ELR (cell line): Measurements from ENCODE around the gene BRAF.
A peak's percentile ranks its signal among the peaks of the same experiment; 100 is the strongest.
"Not testable (repeated sequence)": the region's sequence is repeated elsewhere in the genome, so short reads cannot be mapped to it uniquely, and the experiment has no call there.

Experiments used
- DNase-seq: peaks from one replicate; pipeline ENCODE4 v3.0.0-alpha.2; 2015; ENCODE audit warnings: low read depth

The BRAF gene

DNA sequence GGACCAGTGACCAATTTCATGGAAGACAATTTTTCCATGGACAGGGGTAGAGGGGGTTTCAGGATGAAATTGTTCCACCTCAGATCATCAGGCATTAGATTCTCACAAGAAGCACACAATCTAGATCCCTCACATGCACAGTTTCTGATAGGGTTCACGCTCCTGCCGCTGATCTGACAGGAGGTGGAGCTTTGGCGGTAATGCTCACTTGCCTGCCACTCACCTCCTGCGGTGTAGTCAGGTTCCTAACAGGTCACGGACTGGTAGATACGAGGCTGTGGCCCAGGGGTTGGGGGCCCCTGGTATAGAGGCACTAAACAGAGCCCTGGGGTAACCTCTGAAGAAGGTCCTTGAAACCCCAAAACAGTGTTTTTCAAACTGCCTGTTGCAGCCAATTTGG lies 6.5 kb downstream of the BRAF start:
- no peak for DNase-seq

- DNase-seq = no peak
Observed at GRCh38 chr7:140917258-140917657, 7.5 kb downstream of the BRAF start.

DNA sequence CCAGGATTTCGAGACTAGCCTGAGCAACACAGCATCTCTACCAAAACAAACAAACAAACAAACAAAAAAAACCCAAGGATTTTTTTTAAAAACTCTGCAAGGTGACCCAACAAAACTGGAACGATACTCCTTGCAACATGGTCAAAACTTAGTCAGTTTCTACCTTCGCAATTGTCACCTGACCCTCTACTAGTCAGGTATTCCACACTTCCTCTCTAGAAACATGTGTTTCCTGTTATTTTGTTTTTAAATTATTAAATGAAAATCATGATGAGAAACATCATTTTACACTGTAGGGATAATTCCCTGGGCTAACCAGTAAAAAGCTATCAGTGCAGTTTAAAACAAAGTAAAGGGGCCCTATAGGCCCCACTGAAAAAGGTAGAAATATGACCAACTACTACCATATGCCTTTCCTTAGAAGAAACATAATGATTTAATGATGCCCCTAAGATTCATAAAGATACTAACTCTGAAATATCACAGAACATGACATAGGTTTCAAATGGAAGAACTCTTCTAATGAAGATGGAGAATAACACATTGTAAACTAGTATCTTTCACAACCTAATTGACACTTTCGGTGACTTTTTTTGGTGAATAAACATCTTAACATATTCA lies 8.7 kb downstream of the BRAF start:
- no peak for DNase-seq

GRCh38 chr7:140914083-140914482 lies 10.6 kb downstream of the BRAF start:
- no peak for DNase-seq

- not testable (repeated sequence) for DNase-seq
Observed at GRCh38 chr7:140913596-140913928, 11.2 kb downstream of the BRAF start.

GRCh38 chr7:140911746-140912145 lies 13.0 kb downstream of the BRAF start:
- DNase-seq = no peak

DNA sequence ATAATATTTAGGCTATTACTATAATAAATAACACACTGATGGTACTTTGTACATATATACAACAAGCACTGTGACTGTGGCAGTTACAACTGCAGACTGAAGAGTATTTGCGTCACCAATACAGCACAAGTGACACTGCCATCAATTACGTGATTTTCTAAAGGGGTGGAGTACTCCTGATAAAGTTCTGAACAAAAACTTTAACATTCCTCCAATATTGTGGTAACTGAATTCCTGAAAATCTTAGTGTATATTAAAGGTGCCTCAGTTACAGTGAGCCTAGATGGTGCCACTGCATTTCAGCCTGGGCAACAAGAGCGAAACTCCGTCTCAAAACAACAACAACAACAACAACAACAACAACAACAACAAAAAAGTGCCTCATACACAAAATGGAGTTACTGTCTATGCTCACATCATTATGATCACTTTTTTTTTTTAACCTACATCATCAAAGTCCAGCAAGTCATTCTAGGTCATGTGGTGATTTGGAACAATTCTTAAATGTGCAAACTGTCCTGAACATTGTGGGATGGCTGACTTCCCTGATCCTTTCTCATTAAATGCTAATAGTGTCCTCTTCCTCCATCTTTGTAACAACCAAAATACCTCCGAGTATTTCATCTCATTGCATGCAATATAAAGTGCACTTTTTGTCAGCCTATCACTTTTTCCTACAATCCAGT lies 15.1 kb downstream of the BRAF start:
- DNase-seq = no peak

DNA sequence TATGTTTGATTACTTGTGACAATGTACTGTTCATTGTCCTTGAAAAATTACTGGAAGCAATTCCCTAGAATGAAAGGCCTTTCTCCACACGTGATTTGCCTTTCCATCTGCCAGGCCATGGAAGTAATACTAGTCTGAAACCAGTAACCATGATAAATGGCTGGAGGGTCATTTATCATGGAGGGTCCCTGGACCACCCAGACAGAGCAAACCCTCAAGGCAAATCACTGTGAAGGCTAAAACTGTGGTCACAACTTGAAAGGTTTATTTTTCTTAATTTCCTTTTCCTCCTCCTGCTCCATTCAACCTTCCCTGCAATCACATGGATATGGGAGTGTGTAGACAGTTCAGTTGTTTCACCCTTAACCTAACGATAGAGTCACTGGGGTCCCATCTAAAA lies 16.4 kb downstream of the BRAF start:
- no peak for DNase-seq

DNA sequence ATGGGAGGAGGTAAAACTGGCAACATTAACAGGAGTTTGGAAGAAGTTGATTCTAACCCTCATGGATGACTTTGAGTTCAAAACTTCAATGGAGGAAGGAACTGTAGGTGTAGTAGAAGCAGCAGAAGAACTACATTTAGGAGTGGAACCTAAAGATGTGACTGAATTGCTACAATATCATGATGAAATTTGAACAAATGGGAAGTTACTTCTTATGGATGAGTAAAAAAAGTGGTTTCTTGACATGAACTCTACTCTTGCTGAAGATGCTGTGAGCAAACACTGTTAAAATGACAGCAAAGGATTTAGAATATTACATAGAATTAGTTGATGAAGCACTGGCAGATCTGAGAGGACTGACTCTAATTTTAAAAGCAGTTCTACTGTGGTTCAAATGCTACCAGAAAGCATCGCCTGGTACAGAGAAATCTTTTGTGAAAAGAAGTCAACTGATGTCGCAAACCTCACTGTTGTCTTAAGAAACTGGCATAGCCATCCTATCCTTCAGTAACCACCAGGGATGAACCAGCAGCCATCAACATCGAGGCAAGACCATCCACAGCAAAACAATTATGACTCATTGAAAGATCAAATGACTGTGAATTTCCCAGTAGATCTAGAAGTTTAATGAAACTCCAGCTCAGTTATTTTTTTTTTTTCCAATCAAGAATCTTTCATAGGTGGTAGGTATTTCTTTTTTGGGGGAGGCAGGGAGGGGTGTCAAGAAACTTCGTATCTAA lies 20.8 kb downstream of the BRAF start:
- DNase-seq = peak; percentile 33

- DNase-seq = no peak
Observed at GRCh38 chr7:140902303-140902953, 22.3 kb downstream of the BRAF start.

DNA sequence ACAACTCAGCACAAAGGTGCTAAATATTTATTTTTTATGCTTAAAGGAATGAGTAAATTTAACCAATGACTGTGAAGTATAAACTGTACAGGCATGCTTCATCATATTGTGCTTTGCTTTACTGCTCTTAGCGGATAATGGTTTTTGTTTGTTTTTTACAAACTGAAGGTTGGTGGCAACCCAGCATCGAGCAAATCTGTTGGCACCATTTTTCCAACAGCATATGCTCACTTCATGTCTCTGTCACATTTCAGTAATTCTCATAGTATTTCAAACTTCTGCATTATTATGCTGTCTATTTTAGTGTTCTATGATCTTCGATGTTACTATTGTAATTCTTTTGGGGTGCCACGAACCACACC lies 22.8 kb downstream of the BRAF start:
- no peak for DNase-seq

GRCh38 chr7:140899883-140900282 lies 24.8 kb downstream of the BRAF start:
- no peak for DNase-seq

GRCh38 chr7:140898786-140899536 lies 25.8 kb downstream of the BRAF start:
- DNase-seq = peak; percentile 59

DNA sequence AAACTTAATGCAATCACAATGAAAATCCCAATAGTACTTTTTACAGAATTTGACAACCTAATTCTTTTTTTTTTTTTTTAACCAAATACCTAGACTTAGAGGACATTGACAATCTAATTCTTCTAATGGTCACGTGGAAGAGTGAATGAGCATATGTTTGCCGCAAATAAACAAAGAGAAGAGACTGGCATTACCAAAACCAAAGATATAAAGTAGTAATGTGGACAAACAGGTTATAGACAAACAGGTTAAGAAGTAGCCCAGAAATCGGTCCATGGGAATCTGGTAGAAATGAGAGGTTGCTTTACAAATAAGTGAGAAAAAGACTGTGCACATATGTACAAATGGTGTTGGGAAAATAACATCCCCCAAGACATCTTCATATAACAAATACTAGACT lies 27.7 kb downstream of the BRAF start:
- DNase-seq = no peak

GRCh38 chr7:140889645-140890044 lies 35.1 kb downstream of the BRAF start:
- DNase-seq = no peak

GRCh38 chr7:140889150-140889549 lies 35.6 kb downstream of the BRAF start:
- DNase-seq = no peak

- DNase-seq = peak; percentile 12
Observed at GRCh38 chr7:140888087-140888486, 36.6 kb downstream of the BRAF start.

- no peak for DNase-seq
Observed at GRCh38 chr7:140885735-140886334, 38.9 kb downstream of the BRAF start.

GRCh38 chr7:140883378-140883777 lies 41.4 kb downstream of the BRAF start:
- no peak for DNase-seq

DNA sequence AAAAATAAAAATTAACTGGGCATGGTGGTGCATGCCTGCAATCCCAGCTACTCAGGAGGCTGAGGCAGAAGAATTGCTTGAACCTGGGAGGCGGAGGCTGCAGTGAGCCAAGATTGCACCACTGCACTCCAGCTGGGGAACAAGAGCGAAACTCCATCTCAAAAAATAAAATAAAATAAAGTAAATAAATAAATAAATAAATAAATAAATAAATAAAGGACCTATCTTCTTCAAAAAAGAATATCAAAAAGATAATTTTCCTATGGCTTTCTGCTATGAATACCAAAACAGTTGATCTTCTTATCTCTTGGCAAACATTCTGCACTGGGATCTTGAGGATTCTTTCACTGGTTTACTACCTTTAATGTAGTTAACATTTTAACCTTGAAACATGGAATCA lies 41.9 kb downstream of the BRAF start:
- not testable (repeated sequence) for DNase-seq

- no peak for DNase-seq
Observed at GRCh38 chr7:140881507-140882228, 43.1 kb downstream of the BRAF start.
